Tibial artery (tissue), 4 donors: Measurements from ENCODE around the gene CSMD2.
A peak's percentile ranks its signal among the peaks of the same experiment; 100 is the strongest.

ENCODE experiments used
- DNase-seq, 2 donors: peaks; one replicate each; pipeline ENCODE4 v3.0.0-alpha.2; 2019
- H3K27ac ChIP-seq, 2 donors: fragments of 200-600 bp; sonication (generic) in 1 of 2; 1 replicate in 1 of 2; 2 replicates in 1 of 2; pipeline ENCODE4 v1.5.1; 2018 to 2019; ENCODE audit warnings: mild to moderate bottlenecking in 1 of 2
- H3K27me3 ChIP-seq, 2 donors: fragments of 200-600 bp; sonication (generic) in 1 of 2; one replicate each; pipeline versions ENCODE4 v1.5.1 to v1.6.0; 2016 to 2019
- H3K36me3 ChIP-seq, 3 donors: fragments of 200-600 bp; sonication (generic) in 2 of 3; one replicate each; pipeline ENCODE4 v1.5.1; 2016 to 2019; ENCODE audit warnings: mild to moderate bottlenecking in 2 of 3
- H3K4me1 ChIP-seq, 4 donors: fragments of 200-600 bp; sonication (generic) in 2 of 4; 1 replicate in 3 of 4; 2 replicates in 1 of 4; pipeline ENCODE4 v1.5.1; 2016 to 2019
- H3K4me3 ChIP-seq, 2 donors: fragments of 200-600 bp; sonication (generic) in 1 of 2; 1 replicate in 1 of 2; 2 replicates in 1 of 2; pipeline ENCODE4 v1.5.1; 2018 to 2019; ENCODE audit warnings: mild to moderate bottlenecking in 2 of 2
- H3K9me3 ChIP-seq, 3 donors: fragments of 200-600 bp; sonication (generic) in 1 of 3; one replicate each; pipeline ENCODE4 v1.5.1; 2016 to 2019
- CTCF ChIP-seq, 2 experiments: fragments of 200-600 bp in 1 of 2; fragments of 450-650 bp in 1 of 2; IDR thresholded peaks; one replicate each; pipeline ENCODE4 v1.5.1; 2017 to 2019; ENCODE audit warnings: antibody characterized with exemption in 2 of 2, mild to moderate bottlenecking in 1 of 2, moderate library complexity in 1 of 2
- intact Hi-C: fragments of 100-400 bp; cut with DNase I; formaldehyde crosslinking; loops from one replicate; pipeline ENCODE4 v1.15.0; 2023; ENCODE audit warnings: low total_unique reads

CSMD2 gene

GRCh38 chr1:33985656-33986055, 179.4 kb downstream of the CSMD2 start:
- no peak overlapping the region for H3K4me3 ChIP-seq
- peak overlapping the region; percentile 62 to 70 for H3K27ac ChIP-seq
- peak; percentile 27 to 68 for DNase-seq
- peaks cover 0 to 33% (median 22%) of the 10 kb centered on the region in 4 donors for H3K4me1 ChIP-seq
- H3K27me3 ChIP-seq, result no peaks in the 10 kb centered on the region
- intact Hi-C loops, result no loop called here
- TF ChIP-seq CTCF (IDR thresholded peaks at IDR 0.05), result no peak
- H3K9me3 ChIP-seq, result no peaks in the 10 kb centered on the region
- no peaks in the 10 kb centered on the region for H3K36me3 ChIP-seq

GRCh38 chr1:33984906-33985565, 180.0 kb downstream of the CSMD2 start:
- no peak for TF ChIP-seq CTCF (IDR thresholded peaks at IDR 0.05)
- no peaks in the 10 kb centered on the region for H3K36me3 ChIP-seq
- DNase-seq, result peak in 1 of 2 donors; percentile 67
- peak overlapping the region; percentile 62 to 70 for H3K27ac ChIP-seq
- H3K9me3 ChIP-seq, result no peaks in the 10 kb centered on the region
- no peaks in the 10 kb centered on the region for H3K27me3 ChIP-seq
- H3K4me1 ChIP-seq, result peaks cover 0 to 33% (median 22%) of the 10 kb centered on the region in 4 donors
- intact Hi-C loops, result no loop called here
- H3K4me3 ChIP-seq, result no peak overlapping the region

GRCh38 chr1:33982419-33982818, 182.6 kb downstream of the CSMD2 start:
- peak in 1 of 2 donors; percentile 13 for DNase-seq
- Histone ChIP-seq H3K9me3 (no peaks in the 10 kb centered on the region), H3K4me3 (no peak overlapping the region), H3K4me1 (peaks cover 0 to 33% (median 22%) of the 10 kb centered on the region in 4 donors), H3K27ac (no peak overlapping the region), H3K36me3 (no peaks in the 10 kb centered on the region), H3K27me3 (peaks cover 0 to 11% of the 10 kb centered on the region in 2 donors)
- intact Hi-C loops, result no loop called here
- no peak for TF ChIP-seq CTCF (IDR thresholded peaks at IDR 0.05)

GRCh38 chr1:33979341-33979740, 185.7 kb downstream of the CSMD2 start:
- no peak for DNase-seq
- Histone ChIP-seq H3K36me3 (no peaks in the 10 kb centered on the region), H3K9me3 (no peaks in the 10 kb centered on the region), H3K27ac (no peak overlapping the region), H3K4me1 (peaks cover 0 to 10% (median 1%) of the 10 kb centered on the region in 4 donors), H3K27me3 (peaks cover 0 to 11% of the 10 kb centered on the region in 2 donors), H3K4me3 (no peak overlapping the region)
- no peak for TF ChIP-seq CTCF (IDR thresholded peaks at IDR 0.05)
- intact Hi-C loops, result no loop called here

- H3K27me3 ChIP-seq, result peaks cover 0 to 11% of the 10 kb centered on the region in 2 donors
These were observed 189.1 kb downstream of the CSMD2 start for GRCh38 chr1:33975961-33976360.

More at GRCh38 chr1:33975961-33976360, 189.1 kb downstream of the CSMD2 start:
- no peak for TF ChIP-seq CTCF (IDR thresholded peaks at IDR 0.05)
- Histone ChIP-seq H3K4me1 (peaks cover 0 to 41% (median 28%) of the 10 kb centered on the region in 4 donors), H3K36me3 (no peaks in the 10 kb centered on the region), H3K4me3 (no peak overlapping the region), H3K27ac (no peak overlapping the region), H3K9me3 (no peaks in the 10 kb centered on the region)
- intact Hi-C loops, result no loop called here
- DNase-seq, result no peak
